Activated CD4-positive, alpha-beta T cell treated with anti-CD3 and anti-CD28 coated beads for 1 hour (primary cell): ENCODE measurements around the gene GRIA2.

Experiments
- DNase-seq: peaks from one replicate; pipeline ENCODE4 v3.0.0-alpha.2; 2020

Gene GRIA2

DNA sequence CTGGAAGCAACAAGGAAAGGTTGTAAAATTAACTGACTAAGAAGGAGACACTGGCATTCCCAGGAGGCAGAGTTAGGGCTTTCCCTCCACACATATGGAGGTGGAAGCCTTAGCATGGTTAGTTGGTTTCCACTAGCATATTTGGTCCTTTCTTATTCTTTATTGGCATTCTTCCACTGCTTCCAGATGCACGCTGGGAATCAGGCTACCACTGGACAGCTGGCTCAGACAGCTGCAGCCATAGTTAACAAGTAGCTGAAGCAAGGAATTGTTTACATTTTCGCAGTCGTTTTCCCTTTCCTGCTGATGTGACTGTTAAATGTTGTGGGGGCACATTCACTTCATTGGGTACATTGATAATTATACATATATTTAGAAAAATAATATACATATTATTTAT is 169.2 kb downstream of the GRIA2 start:
- DNase-seq, result no peak

DNA sequence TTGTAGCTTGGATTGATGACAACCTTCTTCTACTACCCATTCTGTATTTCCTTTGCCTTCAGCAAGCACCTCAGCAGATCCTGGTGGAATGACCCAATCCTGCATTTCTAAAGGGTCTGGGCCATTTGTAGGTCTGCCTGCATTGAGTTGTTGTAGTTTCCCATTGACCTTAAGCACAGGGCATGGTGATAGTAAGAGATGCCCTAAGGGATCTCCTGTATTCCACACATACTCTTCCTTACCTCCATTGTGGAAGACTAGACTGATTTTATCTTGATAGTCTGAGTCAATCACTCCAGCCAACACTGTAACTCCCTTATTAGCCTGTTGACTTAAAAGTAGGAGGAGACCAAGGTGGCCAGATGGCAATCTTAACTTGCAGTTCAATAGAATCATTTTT is 184.5 kb downstream of the GRIA2 start:
- DNase-seq, result no peak
